Sigmoid colon (tissue), 4 donors: Measurements from ENCODE around the gene ECE1.
A peak's percentile ranks its signal among the peaks of the same experiment; 100 is the strongest.

Source experiments
- CTCF ChIP-seq, 4 experiments: fragments of 450-650 bp in 3 of 4; fragments of 200-600 bp in 1 of 4; IDR thresholded peaks; one replicate each; pipeline ENCODE4 v1.5.1; 2016 to 2019; ENCODE audit warnings: antibody characterized with exemption in 4 of 4, mild to moderate bottlenecking in 3 of 4, moderate library complexity in 2 of 4
- POLR2A ChIP-seq, 2 donors: fragments of 450-650 bp; IDR thresholded peaks; one replicate each; pipeline ENCODE4 v1.6.1; 2016; ENCODE audit warnings: antibody characterized with exemption in 2 of 2, mild to moderate bottlenecking in 2 of 2, moderate library complexity in 2 of 2
- POLR2AphosphoS5 ChIP-seq, 4 donors: sonication (generic); formaldehyde crosslinking; IDR thresholded peaks; one replicate each; pipeline ENCODE4 v1.6.1; 2017; ENCODE audit warnings: antibody characterized with exemption in 4 of 4

GRCh38 chr1:21308330-21308729 lies 18.1 kb upstream of the ECE1 start:
- TF ChIP-seq POLR2A (IDR thresholded peaks at IDR 0.05): no peak
- TF ChIP-seq CTCF (IDR thresholded peaks at IDR 0.05): no peak
- peak; percentile 0 to 60 (median 26) for TF ChIP-seq POLR2AphosphoS5 (IDR thresholded peaks at IDR 0.05)
